GM12891 (cell line): ENCODE measurements around the gene EML6.

ENCODE experiments used
- DNase-seq: peaks from one replicate; pipeline ENCODE4 v3.0.0; 2011; ENCODE audit warnings: low spot score; ENCODE audit not compliant: insufficient read length
- FAIRE-seq: peaks from 2 replicates; lab custom pipeline; 2011; peaks lifted over from hg19 to GRCh38; lab: Jason Lieb, UNC
- PAX5 ChIP-seq: IDR thresholded peaks from 2 replicates; pipeline ENCODE4 v1.6.1; 2011; ENCODE audit warnings: low read length, moderate library complexity, mild to moderate bottlenecking; ENCODE audit not compliant: insufficient read depth, severe bottlenecking
- POLR2A ChIP-seq: IDR thresholded peaks from 2 replicates; pipeline ENCODE4 v1.6.1; 2011; ENCODE audit warnings: low read depth, low read length, control low read depth
- POLR2AphosphoS5 ChIP-seq: IDR thresholded peaks from 2 replicates; pipeline ENCODE4 v1.6.1; 2011; ENCODE audit warnings: low read depth, low read length, control low read depth
- POU2F2 ChIP-seq: IDR thresholded peaks from 2 replicates; pipeline ENCODE4 v1.6.1; 2011; ENCODE audit warnings: low read depth, mild to moderate bottlenecking, control low read depth, low read length, moderate library complexity
- SPI1 ChIP-seq: IDR thresholded peaks from 2 replicates; pipeline ENCODE4 v1.6.1; 2011; ENCODE audit warnings: low read depth, low read length, control low read depth
- TAF1 ChIP-seq: IDR thresholded peaks from 2 replicates; pipeline ENCODE4 v1.6.1; 2011; ENCODE audit warnings: low read depth, low read length, control low read depth

EML6 gene

DNA sequence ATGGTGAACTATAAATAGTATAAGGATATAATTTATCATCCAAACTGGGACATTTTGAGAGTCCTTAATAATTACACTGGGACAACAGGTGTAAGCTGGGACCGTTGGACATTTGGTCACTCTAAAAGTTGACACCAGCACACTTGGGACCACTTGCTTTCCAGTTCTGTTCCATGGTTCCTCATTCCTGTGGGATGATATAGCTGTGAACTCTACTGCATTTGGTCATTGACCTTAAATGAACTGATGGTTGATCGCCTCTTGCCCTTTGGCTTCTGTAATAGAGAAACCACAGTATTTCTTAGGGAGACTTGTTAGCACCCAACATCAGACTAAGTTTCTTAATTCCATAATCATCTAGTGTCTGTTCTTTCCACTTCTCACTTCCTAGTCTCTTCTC, 46.7 kb downstream of the EML6 start:
- DNase-seq, result no peak
- TF ChIP-seq SPI1 (no peak), POLR2A (no peak)
- FAIRE-seq, result no peak

GRCh38 chr2:54770676-54771075, 47.2 kb downstream of the EML6 start:
- no peak for DNase-seq
- no peak for FAIRE-seq
- TF ChIP-seq POU2F2, result no peak
- TF ChIP-seq POLR2A, result no peak
- no peak for TF ChIP-seq TAF1
- TF ChIP-seq PAX5, result no peak
- no peak for TF ChIP-seq POLR2AphosphoS5
- TF ChIP-seq SPI1, result no peak

GRCh38 chr2:54771166-54771885, 47.9 kb downstream of the EML6 start:
- DNase-seq (no peak), FAIRE-seq (no peak)
- no peak for TF ChIP-seq PAX5
- TF ChIP-seq POLR2A, result no peak
- TF ChIP-seq TAF1, result no peak
- no peak for TF ChIP-seq SPI1
- TF ChIP-seq POLR2AphosphoS5, result no peak

GRCh38 chr2:54772110-54772509, 48.6 kb downstream of the EML6 start:
- DNase-seq (no peak), FAIRE-seq (no peak)
- TF ChIP-seq SPI1 (no peak), POLR2A (no peak), POU2F2 (no peak), TAF1 (no peak), PAX5 (no peak), POLR2AphosphoS5 (no peak)

- FAIRE-seq, result no peak
Measured at GRCh38 chr2:54772531-54772930, 49.1 kb downstream of the EML6 start.

GRCh38 chr2:54773233-54773632, 49.8 kb downstream of the EML6 start:
- no peak for DNase-seq
- no peak for FAIRE-seq
- TF ChIP-seq POU2F2 (no peak), PAX5 (no peak), POLR2A (no peak), TAF1 (no peak), POLR2AphosphoS5 (no peak), SPI1 (no peak)

More at GRCh38 chr2:54772531-54772930, 49.1 kb downstream of the EML6 start:
- TF ChIP-seq POU2F2, result no peak
- no peak for DNase-seq

DNA sequence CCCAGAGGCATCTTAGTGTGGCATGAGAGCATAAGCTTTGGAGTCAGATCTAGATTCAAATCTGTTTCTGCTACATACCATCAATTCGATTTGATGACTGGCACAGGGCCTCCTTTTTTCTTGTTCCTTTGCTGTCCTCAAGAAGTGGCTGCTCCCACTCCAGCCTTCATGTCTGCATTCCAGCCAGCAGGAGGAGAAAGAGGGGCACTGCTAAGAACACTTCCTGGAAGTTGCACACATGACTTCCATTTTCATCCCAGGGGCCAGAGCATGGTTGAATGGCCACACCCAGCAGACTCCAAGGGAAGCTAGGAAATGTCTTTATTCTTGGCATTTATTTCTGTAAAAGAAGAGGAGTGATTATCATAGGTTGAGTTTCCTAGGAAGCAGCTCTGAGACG, 50.4 kb downstream of the EML6 start:
- DNase-seq (no peak), FAIRE-seq (no peak)
- no peak for TF ChIP-seq POLR2A
- TF ChIP-seq POLR2AphosphoS5, result no peak
- TF ChIP-seq TAF1, result no peak
- no peak for TF ChIP-seq POU2F2
- TF ChIP-seq PAX5, result no peak
- no peak for TF ChIP-seq SPI1

- TF ChIP-seq SPI1, result no peak
- no peak for TF ChIP-seq TAF1
- no peak for TF ChIP-seq POLR2AphosphoS5
- no peak for TF ChIP-seq POU2F2
- TF ChIP-seq POLR2A, result no peak
- TF ChIP-seq PAX5, result no peak
- FAIRE-seq (no peak), DNase-seq (no peak)
Measured at GRCh38 chr2:54775710-54776109, 52.2 kb downstream of the EML6 start.

DNA sequence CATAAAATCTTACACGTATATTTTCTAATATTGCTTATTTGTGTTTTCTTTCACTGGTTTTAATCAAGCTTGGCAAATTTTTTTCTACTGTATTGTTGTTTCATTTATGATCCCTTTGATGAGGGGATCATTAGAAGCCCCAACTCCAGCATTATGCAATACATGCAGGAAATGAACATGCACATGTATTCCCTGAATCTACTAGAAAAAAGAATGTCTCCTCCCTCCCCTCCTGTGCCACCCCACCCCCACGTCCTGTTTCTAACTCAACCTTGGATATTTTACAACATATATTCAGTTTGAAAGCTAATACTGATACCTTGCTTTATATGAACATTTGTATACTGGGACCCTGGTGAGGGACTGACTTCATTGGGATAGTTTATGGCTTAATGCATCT, 53.0 kb downstream of the EML6 start:
- DNase-seq, result no peak
- FAIRE-seq, result no peak
- TF ChIP-seq PAX5 (no peak), SPI1 (no peak), POU2F2 (no peak), TAF1 (no peak), POLR2AphosphoS5 (no peak), POLR2A (no peak)

DNA sequence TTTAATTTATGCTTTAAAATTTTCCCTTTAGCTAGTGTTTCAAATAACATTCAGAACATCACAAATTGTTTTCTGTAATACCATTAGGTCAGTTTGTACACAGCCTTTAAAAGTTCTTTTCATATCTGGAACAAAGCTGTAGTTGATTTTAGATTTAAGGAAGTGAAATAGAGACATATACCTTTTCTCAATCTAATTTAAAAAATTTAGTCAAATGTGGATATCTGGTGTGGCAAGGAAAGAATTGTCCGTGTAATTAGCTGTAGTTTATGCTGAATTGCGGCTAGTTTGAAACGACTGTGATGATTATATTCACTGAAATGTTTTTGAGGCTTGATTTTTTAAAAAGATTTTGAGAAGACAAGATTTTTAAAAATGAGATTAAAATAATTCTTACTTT, 59.9 kb downstream of the EML6 start:
- TF ChIP-seq POLR2AphosphoS5 (no peak), SPI1 (peak; percentile 11; the same call in 1 of the 2 replicates), POU2F2 (no peak), POLR2A (no peak), PAX5 (no peak), TAF1 (no peak)
- FAIRE-seq, result no peak

DNA sequence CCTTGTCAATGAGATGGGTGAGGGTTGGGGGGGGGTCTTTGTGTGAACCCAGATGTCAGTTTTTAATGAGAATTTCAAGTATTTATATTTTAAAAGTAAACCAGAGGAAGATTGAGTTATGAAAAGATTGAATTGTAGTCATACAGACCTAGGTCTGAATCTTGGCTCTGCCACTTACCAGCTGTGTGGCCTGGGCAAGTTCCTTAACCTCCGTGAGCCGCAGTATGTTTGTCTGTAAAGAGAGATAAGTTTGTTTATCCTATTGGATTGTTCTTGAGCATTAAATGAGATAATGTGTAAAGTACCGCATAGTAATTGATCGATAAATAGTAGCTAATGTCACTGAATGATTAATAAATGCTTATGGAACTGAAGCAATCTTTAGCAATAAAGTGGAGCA, 63.8 kb downstream of the EML6 start:
- no peak for FAIRE-seq
- TF ChIP-seq TAF1 (no peak), POLR2A (no peak), POU2F2 (no peak), PAX5 (no peak), POLR2AphosphoS5 (no peak), SPI1 (no peak)
- DNase-seq, result no peak

More for the DNA sequence above, 59.9 kb downstream of the EML6 start:
- DNase-seq, result no peak
